Cardiac muscle cell (in vitro differentiated cells and primary cell): ENCODE measurements around the gene RNF7. TPM values are rescaled to one million over a fixed set of nuclear protein-coding genes. Genes with fewer than 3 reads are reported as not detected.

Experiments used
- DNase-seq, 2 donors: peaks; one replicate each; pipeline versions ENCODE4 v3.0.0 to v3.0.0-alpha.2; 2010 to 2017; ENCODE audit warnings: low read depth in 1 of 2, low spot score in 1 of 2
- H3K27ac ChIP-seq: fragments of 200-600 bp; sonication (generic); 2 replicates; pipeline ENCODE4 v1.5.1; 2016
- H3K27me3 ChIP-seq: fragments of 200-600 bp; sonication (generic); 2 replicates; pipeline ENCODE4 v1.6.0; 2016; ENCODE audit warnings: control low read depth
- H3K36me3 ChIP-seq: fragments of 200-600 bp; sonication (generic); 2 replicates; pipeline ENCODE4 v1.5.1; 2016; ENCODE audit warnings: control low read depth
- H3K4me1 ChIP-seq: fragments of 200-600 bp; sonication (generic); 2 replicates; pipeline ENCODE4 v1.8.1; 2017; ENCODE audit warnings: low read depth, mild to moderate bottlenecking, mixed run types
- H3K4me3 ChIP-seq: fragments of 200-600 bp; sonication (generic); 2 replicates; pipeline ENCODE4 v1.5.1; 2016; ENCODE audit warnings: mild to moderate bottlenecking
- H3K9me3 ChIP-seq: fragments of 200-600 bp; sonication (generic); 2 replicates; pipeline ENCODE4 v1.5.1; 2017; ENCODE audit warnings: low read depth, mild to moderate bottlenecking, control low read depth
- polyA plus RNA-seq: library from polyadenylated mRNA; unstranded; fragments of >200 nt; fragmentation: Nextera tagmentation; extraction: Ambion mirVana; gene quantifications from 2 replicates; pipeline ENCODE4 v1.2.1, GENCODE V29; 2016
- total RNA-seq: library from RNA; depleted of rRNA; stranded (reverse); fragments of >200 nt; gene quantifications from 2 replicates; pipeline ENCODE4 v1.2.3, GENCODE V29; 2016
- TF ChIP-seq, protein P1 (sequence below): IDR thresholded peaks from 2 replicates; pipeline ENCODE4 v1.5.1; 2012; ENCODE audit warnings: low read depth, mild to moderate bottlenecking, low read length

Gene RNF7
- total and polyA plus RNA-seq, 2 experiments from 2014 or later: 73.0 to 234 TPM

DNA sequence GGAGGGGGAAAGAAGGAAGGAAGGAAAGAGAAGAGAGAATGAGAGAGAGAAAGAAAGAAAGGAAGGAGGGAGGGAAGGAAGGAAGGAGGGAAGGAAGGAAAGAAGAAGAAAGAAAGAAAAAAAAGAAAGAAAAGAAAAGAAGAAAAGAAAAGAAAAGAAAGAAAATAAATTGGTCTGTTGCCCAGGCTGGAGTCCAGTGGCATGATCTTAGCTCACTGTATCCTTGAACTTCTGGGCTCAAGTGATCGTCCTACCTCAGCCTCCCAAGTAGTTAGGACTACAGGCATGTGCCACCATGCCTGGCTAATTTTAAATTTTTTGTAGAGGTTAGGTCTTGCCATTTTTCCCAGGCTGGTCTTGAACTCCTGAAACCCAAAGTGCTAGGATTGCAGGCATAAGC is 11.6 kb upstream of the RNF7 start:
- H3K4me3 ChIP-seq: no peak overlapping the region
- H3K27ac ChIP-seq: no peak overlapping the region
- TF ChIP-seq, protein P1, sequence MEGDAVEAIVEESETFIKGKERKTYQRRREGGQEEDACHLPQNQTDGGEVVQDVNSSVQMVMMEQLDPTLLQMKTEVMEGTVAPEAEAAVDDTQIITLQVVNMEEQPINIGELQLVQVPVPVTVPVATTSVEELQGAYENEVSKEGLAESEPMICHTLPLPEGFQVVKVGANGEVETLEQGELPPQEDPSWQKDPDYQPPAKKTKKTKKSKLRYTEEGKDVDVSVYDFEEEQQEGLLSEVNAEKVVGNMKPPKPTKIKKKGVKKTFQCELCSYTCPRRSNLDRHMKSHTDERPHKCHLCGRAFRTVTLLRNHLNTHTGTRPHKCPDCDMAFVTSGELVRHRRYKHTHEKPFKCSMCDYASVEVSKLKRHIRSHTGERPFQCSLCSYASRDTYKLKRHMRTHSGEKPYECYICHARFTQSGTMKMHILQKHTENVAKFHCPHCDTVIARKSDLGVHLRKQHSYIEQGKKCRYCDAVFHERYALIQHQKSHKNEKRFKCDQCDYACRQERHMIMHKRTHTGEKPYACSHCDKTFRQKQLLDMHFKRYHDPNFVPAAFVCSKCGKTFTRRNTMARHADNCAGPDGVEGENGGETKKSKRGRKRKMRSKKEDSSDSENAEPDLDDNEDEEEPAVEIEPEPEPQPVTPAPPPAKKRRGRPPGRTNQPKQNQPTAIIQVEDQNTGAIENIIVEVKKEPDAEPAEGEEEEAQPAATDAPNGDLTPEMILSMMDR: no peak
- H3K36me3 ChIP-seq: no peaks in the 10 kb centered on the region
- no peaks in the 10 kb centered on the region for H3K9me3 ChIP-seq
- peaks cover 7% of the 10 kb centered on the region for H3K4me1 ChIP-seq
- no peaks in the 10 kb centered on the region for H3K27me3 ChIP-seq
- no peak for DNase-seq

DNA sequence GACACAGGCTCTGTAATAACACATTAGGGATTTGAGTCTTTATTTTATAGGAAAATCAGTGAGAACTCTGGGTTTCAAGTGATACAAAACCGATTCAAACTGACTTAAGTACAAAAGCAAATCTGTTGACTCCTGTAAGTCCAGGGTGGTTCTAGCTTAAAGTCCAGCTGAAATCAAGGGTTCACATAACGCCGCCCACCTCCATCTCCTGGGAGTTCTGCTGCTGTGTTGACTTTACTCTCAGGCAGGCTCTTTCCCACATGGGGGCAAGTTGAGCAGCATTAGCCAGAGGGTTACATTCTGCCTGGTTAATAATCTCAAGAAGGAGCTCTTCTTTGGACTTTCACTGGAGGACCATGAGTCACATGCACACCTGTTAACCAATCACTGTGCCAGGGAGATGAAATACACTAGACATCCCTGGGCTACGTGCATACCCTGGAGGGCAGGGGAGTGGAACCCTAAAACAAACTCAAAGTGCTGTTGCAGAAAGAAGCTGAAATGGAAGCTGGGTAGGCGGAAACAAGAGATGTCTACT is 9.7 kb upstream of the RNF7 start:
- TF ChIP-seq, protein P1: no peak
- Histone ChIP-seq H3K9me3 (no peaks in the 10 kb centered on the region), H3K4me1 (peaks cover 4% of the 10 kb centered on the region), H3K4me3 (no peak overlapping the region), H3K27me3 (no peaks in the 10 kb centered on the region), H3K27ac (no peak overlapping the region), H3K36me3 (no peaks in the 10 kb centered on the region)
- no peak for DNase-seq

DNA sequence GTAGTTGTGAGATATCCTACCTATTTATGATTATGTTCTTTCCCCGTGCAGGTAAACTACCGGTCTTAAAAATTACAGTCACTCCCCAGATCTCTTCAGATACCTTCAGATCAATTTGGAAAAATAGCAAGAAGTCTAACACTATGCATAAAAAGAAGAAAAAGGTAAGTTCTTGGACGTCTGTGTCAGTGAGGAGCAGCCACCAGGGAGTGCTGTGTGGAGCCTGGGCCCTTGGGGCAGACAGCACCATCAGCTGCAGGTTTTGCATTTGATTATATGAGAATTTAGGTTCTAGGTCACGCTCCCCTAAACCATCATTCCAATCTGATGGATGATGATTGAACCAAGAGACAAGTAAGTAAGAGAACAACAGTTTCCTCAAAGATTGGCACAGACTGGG is 8.9 kb upstream of the RNF7 start:
- Histone ChIP-seq H3K9me3 (no peaks in the 10 kb centered on the region), H3K4me1 (no peaks in the 10 kb centered on the region), H3K36me3 (no peaks in the 10 kb centered on the region), H3K27me3 (no peaks in the 10 kb centered on the region), H3K4me3 (no peak overlapping the region), H3K27ac (no peak overlapping the region)
- no peak for DNase-seq
- TF ChIP-seq, protein P1: no peak

DNA sequence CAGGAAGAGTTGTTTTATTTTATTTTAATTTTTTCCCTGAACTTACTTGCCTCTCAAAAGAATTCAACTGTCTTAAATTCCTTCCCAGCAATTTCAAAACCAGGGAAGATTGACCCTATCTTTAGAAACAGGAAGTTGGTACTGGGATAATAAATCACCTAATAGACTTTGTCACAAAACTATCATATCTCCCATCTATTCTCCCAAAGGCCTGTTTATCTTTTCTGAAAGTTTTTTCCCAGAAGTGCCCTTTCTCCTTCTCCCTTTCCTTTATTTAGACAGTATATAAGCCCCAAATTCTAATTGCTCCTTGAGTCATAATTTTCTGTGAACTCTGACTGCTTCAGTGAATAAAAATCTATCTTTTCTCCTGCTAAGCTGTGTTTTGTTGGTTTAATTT is 2.9 kb upstream of the RNF7 start:
- TF ChIP-seq, protein P1: no peak
- no peaks in the 10 kb centered on the region for H3K27me3 ChIP-seq
- no peaks in the 10 kb centered on the region for H3K9me3 ChIP-seq
- no peaks in the 10 kb centered on the region for H3K36me3 ChIP-seq
- H3K4me3 ChIP-seq: no peak overlapping the region
- no peak overlapping the region for H3K27ac ChIP-seq
- peaks cover 3% of the 10 kb centered on the region for H3K4me1 ChIP-seq
- no peak for DNase-seq

DNA sequence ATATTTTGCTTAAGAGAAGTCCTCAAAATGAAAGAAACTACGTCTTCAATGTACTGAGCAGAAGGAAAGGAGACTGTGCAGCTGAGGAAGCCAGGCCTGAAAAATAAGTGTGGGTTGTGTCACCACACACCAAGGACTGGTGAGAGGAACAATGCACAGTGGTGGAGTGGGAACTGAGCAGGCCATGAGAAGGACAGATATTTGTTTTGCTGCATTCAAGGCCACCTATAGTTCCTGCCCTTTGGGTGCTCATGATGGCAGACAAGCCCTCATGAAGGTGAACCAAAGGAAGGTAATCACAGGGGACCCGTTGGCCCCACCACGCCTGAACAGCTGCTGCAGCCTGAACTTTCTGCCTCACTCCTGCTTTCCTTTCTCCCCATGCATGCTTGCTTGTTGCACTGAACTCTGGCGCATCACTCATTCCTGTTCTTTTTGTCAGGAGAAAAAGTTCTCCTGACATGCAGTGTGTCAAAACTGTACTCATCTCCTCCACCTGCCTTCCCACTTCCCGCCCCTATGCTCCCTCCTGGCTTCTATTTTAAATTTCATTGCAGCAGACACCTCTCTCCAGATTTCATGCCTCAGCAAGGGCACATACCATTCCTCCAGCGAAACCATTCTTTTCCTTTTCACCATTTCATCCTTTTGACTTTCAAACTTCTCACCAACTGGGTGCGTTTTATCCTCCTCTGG is 2.2 kb upstream of the RNF7 start:
- TF ChIP-seq, protein P1: no peak
- no peaks in the 10 kb centered on the region for H3K27me3 ChIP-seq
- no peak overlapping the region for H3K27ac ChIP-seq
- no peak overlapping the region for H3K4me3 ChIP-seq
- no peaks in the 10 kb centered on the region for H3K36me3 ChIP-seq
- H3K4me1 ChIP-seq: peaks cover 10% of the 10 kb centered on the region
- no peak for DNase-seq
- no peaks in the 10 kb centered on the region for H3K9me3 ChIP-seq
